ENCODE measurements around the gene GFAP. TPM values are rescaled to one million over a fixed set of nuclear protein-coding genes. Genes with fewer than 3 reads are reported as not detected.

The GFAP gene
- total RNA-seq, 1 donor from 2014 or later: not detected

DNA sequence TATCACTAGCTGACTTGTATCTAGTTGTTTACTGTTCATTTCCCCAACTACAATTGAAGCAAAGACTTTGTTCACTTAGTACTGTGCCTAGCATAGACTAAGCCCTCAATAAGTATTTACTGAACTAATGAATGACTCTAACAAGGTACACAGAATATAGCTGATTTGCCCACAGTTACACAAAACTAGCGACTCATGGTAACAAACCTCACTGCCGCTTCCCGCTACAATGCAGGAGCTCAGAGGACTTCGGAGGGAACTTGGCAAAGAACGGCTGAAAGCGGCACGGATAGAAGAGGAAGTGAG, 16.6 kb downstream of the GFAP start:
- Mint-ChIP-seq H3K36me3 (peaks cover 6% of the 10 kb centered on the region), H3K4me3 (peak overlapping the region; percentile 95), H3K27me3 (ENCODE audit: low read depth) (no peaks in the 10 kb centered on the region), H3K9me3 (no peaks in the 10 kb centered on the region), H3K27ac (peak overlapping the region; percentile 100), H3K4me1 (peaks cover 16% of the 10 kb centered on the region)
- no peak for DNase-seq (ENCODE audit: low spot score in 2 of 2, unreplicated experiment in 2 of 2)
- TF ChIP-seq, protein P1, sequence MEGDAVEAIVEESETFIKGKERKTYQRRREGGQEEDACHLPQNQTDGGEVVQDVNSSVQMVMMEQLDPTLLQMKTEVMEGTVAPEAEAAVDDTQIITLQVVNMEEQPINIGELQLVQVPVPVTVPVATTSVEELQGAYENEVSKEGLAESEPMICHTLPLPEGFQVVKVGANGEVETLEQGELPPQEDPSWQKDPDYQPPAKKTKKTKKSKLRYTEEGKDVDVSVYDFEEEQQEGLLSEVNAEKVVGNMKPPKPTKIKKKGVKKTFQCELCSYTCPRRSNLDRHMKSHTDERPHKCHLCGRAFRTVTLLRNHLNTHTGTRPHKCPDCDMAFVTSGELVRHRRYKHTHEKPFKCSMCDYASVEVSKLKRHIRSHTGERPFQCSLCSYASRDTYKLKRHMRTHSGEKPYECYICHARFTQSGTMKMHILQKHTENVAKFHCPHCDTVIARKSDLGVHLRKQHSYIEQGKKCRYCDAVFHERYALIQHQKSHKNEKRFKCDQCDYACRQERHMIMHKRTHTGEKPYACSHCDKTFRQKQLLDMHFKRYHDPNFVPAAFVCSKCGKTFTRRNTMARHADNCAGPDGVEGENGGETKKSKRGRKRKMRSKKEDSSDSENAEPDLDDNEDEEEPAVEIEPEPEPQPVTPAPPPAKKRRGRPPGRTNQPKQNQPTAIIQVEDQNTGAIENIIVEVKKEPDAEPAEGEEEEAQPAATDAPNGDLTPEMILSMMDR (IDR thresholded peaks at IDR 0.05; ENCODE audit: unreplicated experiment): no peak

DNA sequence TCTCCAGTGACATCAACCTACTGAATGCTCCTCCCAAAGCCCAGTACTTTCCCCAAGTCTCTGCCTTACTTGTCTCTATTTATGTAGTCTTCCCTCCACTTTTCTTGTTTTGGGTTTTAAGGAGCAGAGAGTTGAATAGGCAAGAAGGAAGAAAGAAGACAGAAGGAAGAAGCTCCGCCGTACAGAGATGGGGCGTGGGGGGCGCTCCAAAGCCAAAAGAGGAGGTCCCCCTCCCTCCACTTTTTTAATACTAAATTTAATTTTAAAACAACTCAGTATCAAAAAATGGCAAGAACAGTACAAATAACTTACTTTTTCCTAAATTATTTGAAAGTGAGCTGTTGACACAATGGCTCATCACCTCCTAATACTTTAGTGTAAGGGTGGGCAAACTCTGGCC, 20.7 kb downstream of the GFAP start:
- Mint-ChIP-seq H3K27me3 (ENCODE audit: low read depth) (no peaks in the 10 kb centered on the region), H3K4me1 (peaks cover 10% of the 10 kb centered on the region), H3K36me3 (peaks cover 19% of the 10 kb centered on the region), H3K9me3 (no peaks in the 10 kb centered on the region), H3K27ac (no peak overlapping the region), H3K4me3 (no peak overlapping the region)
- no peak for DNase-seq (ENCODE audit: low spot score in 2 of 2, unreplicated experiment in 2 of 2)
- TF ChIP-seq, protein P1 (IDR thresholded peaks at IDR 0.05; ENCODE audit: unreplicated experiment): no peak

DNA sequence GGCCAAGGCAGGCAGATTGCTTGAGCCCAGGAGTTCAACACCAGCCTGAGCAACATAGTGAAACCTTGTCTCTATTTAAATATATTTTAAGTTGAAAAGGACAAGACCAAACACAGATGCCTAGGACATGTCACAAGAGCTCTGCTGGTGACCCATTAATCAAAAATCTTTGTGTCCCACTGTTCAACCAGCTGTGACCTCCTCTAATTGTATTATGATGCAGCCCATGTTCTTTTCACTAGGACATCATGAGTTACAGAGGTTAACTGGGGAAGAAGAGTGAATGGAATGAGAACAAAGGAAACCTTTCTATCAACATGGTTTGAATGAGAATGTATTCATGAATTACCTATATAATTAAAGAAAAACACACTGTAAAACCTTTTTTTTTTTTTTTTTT, 23.1 kb downstream of the GFAP start:
- TF ChIP-seq, protein P1 (IDR thresholded peaks at IDR 0.05; ENCODE audit: unreplicated experiment): no peak
- H3K4me1 Mint-ChIP-seq: no peaks in the 10 kb centered on the region
- no peaks in the 10 kb centered on the region for H3K9me3 Mint-ChIP-seq
- no peak for DNase-seq (ENCODE audit: low spot score in 2 of 2, unreplicated experiment in 2 of 2)
- no peak overlapping the region for H3K27ac Mint-ChIP-seq
- no peak overlapping the region for H3K4me3 Mint-ChIP-seq
- H3K36me3 Mint-ChIP-seq: peaks cover 19% of the 10 kb centered on the region
- no peaks in the 10 kb centered on the region for H3K27me3 Mint-ChIP-seq (ENCODE audit: low read depth)

DNA sequence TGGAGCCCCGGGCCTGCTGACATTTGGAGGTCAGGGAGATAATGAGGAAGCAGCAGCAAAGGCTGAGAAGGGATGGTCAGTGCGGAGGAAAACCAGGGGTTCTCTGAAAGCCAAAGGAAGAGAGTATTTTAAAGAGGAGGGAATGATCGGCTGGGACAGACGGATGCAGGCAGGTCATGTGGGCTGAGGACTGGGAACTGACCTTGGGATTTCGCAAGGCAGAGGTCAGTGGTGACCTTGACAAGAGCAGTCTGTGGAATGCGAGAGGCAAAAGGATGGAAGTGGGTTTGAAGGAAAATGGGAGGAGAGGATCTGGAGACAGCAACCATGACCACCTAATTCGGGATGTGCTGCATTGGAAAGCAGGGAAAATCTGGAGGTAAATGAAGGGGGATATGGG, 26.3 kb downstream of the GFAP start:
- Mint-ChIP-seq H3K27ac (no peak overlapping the region), H3K27me3 (ENCODE audit: low read depth) (no peaks in the 10 kb centered on the region), H3K9me3 (no peaks in the 10 kb centered on the region), H3K4me1 (no peaks in the 10 kb centered on the region), H3K36me3 (peaks cover 22% of the 10 kb centered on the region), H3K4me3 (no peak overlapping the region)
- TF ChIP-seq, protein P1 (IDR thresholded peaks at IDR 0.05; ENCODE audit: unreplicated experiment): no peak
- DNase-seq (ENCODE audit: low spot score in 2 of 2, unreplicated experiment in 2 of 2): no peak

DNA sequence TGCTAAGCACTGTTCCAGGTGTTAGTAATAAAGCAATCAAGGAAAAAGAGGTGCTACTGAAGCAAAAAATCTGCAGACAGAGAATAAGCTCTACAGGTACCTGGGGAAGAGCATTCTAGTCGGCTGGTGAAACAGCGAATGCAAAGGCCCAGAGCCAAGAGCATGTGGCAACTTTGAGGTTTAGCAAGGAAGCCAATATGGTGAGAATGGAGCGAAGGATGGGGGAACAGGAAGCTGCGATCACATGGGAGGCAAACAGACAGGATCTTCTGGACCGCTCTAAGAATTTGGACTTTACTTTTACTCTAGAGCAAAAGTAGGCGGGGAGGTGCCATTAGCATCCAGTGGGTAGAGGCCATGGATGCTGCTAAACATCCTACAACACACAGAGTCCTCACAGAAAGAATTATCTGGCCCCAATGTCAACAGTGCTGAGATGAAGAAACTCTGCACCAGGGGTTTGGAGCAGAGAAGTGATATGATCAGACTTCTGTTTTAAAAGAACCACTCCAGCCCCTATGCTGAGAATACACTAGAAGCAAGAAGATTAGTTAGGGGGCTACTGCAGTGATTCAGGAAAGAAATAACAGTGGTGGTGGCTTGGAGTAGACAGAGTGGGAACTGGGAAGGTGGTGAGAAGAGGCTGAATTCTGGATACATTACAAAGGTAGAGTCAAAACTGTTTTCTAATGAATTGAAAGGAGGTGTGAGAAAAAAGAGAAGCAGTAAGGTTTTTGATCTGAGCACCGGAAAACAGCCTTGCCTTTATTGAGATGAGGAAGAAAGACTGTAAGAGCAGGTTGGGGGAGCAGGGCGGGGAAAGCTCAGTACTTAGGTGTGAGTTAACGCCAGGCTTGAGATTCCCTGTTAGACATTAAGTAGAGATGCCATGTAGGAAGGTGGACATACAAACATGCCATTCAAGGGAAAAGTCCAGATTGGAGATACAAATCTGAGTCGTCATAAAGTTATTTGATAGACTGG, 27.0 kb downstream of the GFAP start:
- DNase-seq (ENCODE audit: low spot score in 2 of 2, unreplicated experiment in 2 of 2): no peak
- TF ChIP-seq, protein P1 (IDR thresholded peaks at IDR 0.05; ENCODE audit: unreplicated experiment): no peak
- Mint-ChIP-seq H3K4me1 (no peaks in the 10 kb centered on the region), H3K36me3 (peaks cover 25% of the 10 kb centered on the region), H3K27me3 (ENCODE audit: low read depth) (no peaks in the 10 kb centered on the region), H3K9me3 (no peaks in the 10 kb centered on the region), H3K27ac (no peak overlapping the region), H3K4me3 (no peak overlapping the region)
